Cardiac atrium fibroblast (primary cell): ENCODE data around the gene MBLAC1. TPM values are rescaled to one million over a fixed set of nuclear protein-coding genes. Genes with fewer than 3 reads are reported as not detected.

Experiments
- total RNA-seq: library from RNA; depleted of rRNA; stranded (reverse); fragments of >200 nt; gene quantifications from 2 replicates; pipeline ENCODE4 v1.2.3, GENCODE V29; 2015

MBLAC1 gene
- 3.4 and 5.4 TPM in 2 replicates for total RNA-seq

GRCh38 chr7:100126931-100127865 lies at the start of gene MBLAC1:
TSS of gene MBLAC1 (plus strand) at chr7:100126967. CDS start at chr7:100127396, 429 bp downstream.

GRCh38 chr7:100081535-100082102 lies 45.1 kb upstream of the MBLAC1 start, which contains the start of gene ZNF3:
TSS of gene ZNF3 (minus strand) at chr7:100081723. CDS start at chr7:100077357, 4,366 bp downstream.

GRCh38 chr7:100088621-100089457 lies 37.9 kb upstream of the MBLAC1 start, which contains the start of gene COPS6:
TSS of gene COPS6 (plus strand) at chr7:100088969. CDS start at chr7:100088991, 22 bp downstream.

GRCh38 chr7:100101016-100101862 lies 25.5 kb upstream of the MBLAC1 start, which contains the start of the genes AP4M1 and MCM7:
TSS of gene AP4M1 (plus strand) at chr7:100101643. CDS start at chr7:100101715, 72 bp downstream.
TSS of gene MCM7 (minus strand) at chr7:100101397. CDS start at chr7:100101294, 103 bp downstream.

GRCh38 chr7:100119072-100119969 lies 7.4 kb upstream of the MBLAC1 start, which contains the start of the genes CNPY4 and TAF6:
TSS of gene CNPY4 (plus strand) at chr7:100119634. CDS start at chr7:100119745, 111 bp downstream.
TSS of gene TAF6 (minus strand) at chr7:100119358. CDS start at chr7:100114209, 5,149 bp downstream.

GRCh38 chr7:100148559-100149328 lies 22.0 kb downstream of the MBLAC1 start, which contains the start of gene LAMTOR4:
TSS of gene LAMTOR4 (plus strand) at chr7:100148918. CDS start at chr7:100148973, 55 bp downstream.

GRCh38 chr7:100158229-100159098 lies 31.7 kb downstream of the MBLAC1 start, which contains the start of gene TRAPPC14:
TSS of gene TRAPPC14 (minus strand) at chr7:100158723. CDS start at chr7:100158499, 224 bp downstream.

GRCh38 chr7:100177045-100178001 lies 50.6 kb downstream of the MBLAC1 start, which contains the start of the genes GPC2 and STAG3:
TSS of gene GPC2 (minus strand) at chr7:100177381. CDS start at chr7:100177199, 182 bp downstream.
TSS of gene STAG3 (plus strand) at chr7:100177918. CDS start at chr7:100180557, 2,639 bp downstream.

Other genes starting within 250 kb of the MBLAC1 start
- 0.16 TPM in 1 of 2 replicates, not detected in the other for gene OR2AE1, start 249.9 kb upstream of the MBLAC1 start, total RNA-seq
- gene TRIM4, start 207.4 kb upstream of the MBLAC1 start, total RNA-seq: 26.5 and 30.5 TPM in 2 replicates
- gene GJC3, start 197.3 kb upstream of the MBLAC1 start, total RNA-seq: not detected in 2 replicates
- gene AZGP1, start 150.9 kb upstream of the MBLAC1 start, total RNA-seq: not detected in 2 replicates
- 17.1 and 20.3 TPM in 2 replicates for gene ZKSCAN1, start 111.4 kb upstream of the MBLAC1 start, total RNA-seq
- gene ZSCAN21, start 77.2 kb upstream of the MBLAC1 start, total RNA-seq: 7.2 and 10.5 TPM in 2 replicates
- gene ZNF3, start 45.2 kb upstream of the MBLAC1 start, total RNA-seq: 12.5 and 17.8 TPM in 2 replicates
- 45.8 and 57.2 TPM in 2 replicates for gene COPS6, start 38.0 kb upstream of the MBLAC1 start, total RNA-seq
- 26.2 and 34.8 TPM in 2 replicates for gene MCM7, start 25.6 kb upstream of the MBLAC1 start, total RNA-seq
- gene AP4M1, start 25.3 kb upstream of the MBLAC1 start, total RNA-seq: 11.7 and 23.0 TPM in 2 replicates
- 51.4 and 58.5 TPM in 2 replicates for gene TAF6, start 7.6 kb upstream of the MBLAC1 start, total RNA-seq
- 22.0 and 22.9 TPM in 2 replicates for gene CNPY4, start 7.3 kb upstream of the MBLAC1 start, total RNA-seq
- 136 and 155 TPM in 2 replicates for gene LAMTOR4, start 22.0 kb downstream of the MBLAC1 start, total RNA-seq
- gene TRAPPC14, start 31.8 kb downstream of the MBLAC1 start, total RNA-seq: 7.3 and 10.5 TPM in 2 replicates
- 3.8 and 4.5 TPM in 2 replicates for gene GAL3ST4, start 41.6 kb downstream of the MBLAC1 start, total RNA-seq
- 5.6 TPM in 1 of 2 replicates, not detected in the other for gene GPC2, start 50.4 kb downstream of the MBLAC1 start, total RNA-seq
- gene STAG3, start 51.0 kb downstream of the MBLAC1 start, total RNA-seq: 0.16 and 1.8 TPM in 2 replicates
- not detected in 2 replicates for gene PVRIG, start 93.0 kb downstream of the MBLAC1 start, total RNA-seq
- gene SPDYE3, start 180.7 kb downstream of the MBLAC1 start, total RNA-seq: not detected in 2 replicates
- 13.5 and 19.0 TPM in 2 replicates for gene PILRB, start 231.2 kb downstream of the MBLAC1 start, total RNA-seq
- 0.32 and 1.1 TPM in 2 replicates for gene PILRA, start 246.5 kb downstream of the MBLAC1 start, total RNA-seq